Measurements from ENCODE around the gene RPS6KA3.

- TF ChIP-seq CTCF (IDR thresholded peaks at IDR 0.05): no peak
- TF ChIP-seq POLR2AphosphoS5 (IDR thresholded peaks at IDR 0.05): no peak
These were observed 55.4 kb downstream of the RPS6KA3 start for GRCh38 chrX:20211261-20211786.
